Panc1 (cell line): ENCODE measurements around the gene RAB15. TPM values are rescaled to one million over a fixed set of nuclear protein-coding genes. Genes with fewer than 3 reads are reported as not detected.

ENCODE experiments used
- ATAC-seq: fragments of 200-7000 bp; cut with Tn5 transposase; 2 replicates; pipeline ENCODE4 v1.9.1; 2020; ENCODE audit warnings: mild to moderate bottlenecking, moderate library complexity
- BruUV-seq: library from RNA; stranded (reverse); fragments of 400-500 nt; replicated peaks from 2 replicates; lab custom pipeline; 2021; lab: Mats Ljungman, UMichigan
- CTCF ChIA-PET: fragments of 300-600 bp; sonication (Branson Sonifier 250); formaldehyde crosslinking; loops from one replicate; lab custom pipeline; 2022; ENCODE audit warnings: antibody characterized with exemption; lab: Charles Lee
- POLR2A ChIA-PET: fragments of 300-600 bp; sonication (Branson Sonifier 250); formaldehyde crosslinking; loops from one replicate; lab custom pipeline; 2022; ENCODE audit warnings: antibody characterized with exemption; lab: Charles Lee
- DNase-seq: peaks from one replicate; pipeline ENCODE4 v3.0.0-alpha.2; 2010; ENCODE audit warnings: low read depth, low spot score
- H3K27ac ChIP-seq: 2 replicates; pipeline ENCODE4 v1.5.1; 2011; ENCODE audit warnings: mild to moderate bottlenecking, low read length, inconsistent platforms
- H3K27me3 ChIP-seq: fragments of 200-500 bp; sonication (Bioruptor generic); 2 replicates; pipeline ENCODE4 v1.6.0; 2014; ENCODE audit warnings: low read length, inconsistent platforms; ENCODE audit not compliant: control insufficient read depth, insufficient read depth
- H3K36me3 ChIP-seq: fragments of 200-500 bp; sonication (Bioruptor generic); 2 replicates; pipeline ENCODE4 v1.5.1; 2014; ENCODE audit warnings: inconsistent platforms, mild to moderate bottlenecking, low read length, moderate library complexity; ENCODE audit not compliant: control insufficient read depth, insufficient read depth
- H3K4me1 ChIP-seq: 2 replicates; pipeline ENCODE4 v1.5.1; 2011; ENCODE audit warnings: inconsistent platforms, mild to moderate bottlenecking, low read length, moderate library complexity; ENCODE audit not compliant: control insufficient read depth, insufficient read depth
- H3K4me3 ChIP-seq, 2 experiments: 2 replicates each; pipeline ENCODE4 v1.5.1; 2011 to 2012; ENCODE audit warnings: low read depth in 2 of 2, low read length in 2 of 2, mild to moderate bottlenecking in 2 of 2, inconsistent platforms in 1 of 2, moderate library complexity in 1 of 2
- H3K9me3 ChIP-seq: fragments of 200-500 bp; sonication (Bioruptor generic); 2 replicates; pipeline ENCODE4 v1.5.1; 2014; ENCODE audit warnings: low read depth, mild to moderate bottlenecking, inconsistent platforms, low read length, moderate library complexity; ENCODE audit not compliant: control insufficient read depth, insufficient read depth
- CTCF ChIP-seq: fragments of 450-650 bp; IDR thresholded peaks from 2 replicates; pipeline ENCODE4 v1.5.1; 2017; ENCODE audit warnings: mild to moderate bottlenecking
- POLR2AphosphoS5 ChIP-seq: IDR thresholded peaks from 2 replicates; pipeline ENCODE4 v1.6.1; 2012; ENCODE audit warnings: mild to moderate bottlenecking, low read depth, low read length, moderate library complexity
- REST ChIP-seq, 2 experiments: IDR thresholded peaks; 2 replicates each; pipeline ENCODE4 v1.6.1; 2011 to 2012; ENCODE audit warnings: low read depth in 2 of 2, control low read depth in 1 of 2, low read length in 1 of 2, mild to moderate bottlenecking in 1 of 2, moderate library complexity in 1 of 2; ENCODE audit not compliant: insufficient read depth in 1 of 2
- SIN3A ChIP-seq: IDR thresholded peaks from 2 replicates; pipeline ENCODE4 v1.6.1; 2012; ENCODE audit warnings: low read depth, mild to moderate bottlenecking, low read length, moderate library complexity, borderline replicate concordance; ENCODE audit not compliant: insufficient read depth
- TCF7L2 ChIP-seq: IDR thresholded peaks from 2 replicates; pipeline ENCODE4 v1.6.1; 2011; ENCODE audit warnings: mild to moderate bottlenecking, low read depth, low read length, inconsistent platforms
- in situ Hi-C: cut with HindIII; loops from 2 replicates; pipeline ENCODE4 v1.10.0; 2016; ENCODE audit warnings: low sequenced_read_pairs, low pct_unique_long_range_greater_than_20kb
- intact Hi-C: fragments of 100-400 bp; cut with micrococcal nuclease; formaldehyde crosslinking; loops from one replicate; pipeline ENCODE4 v1.10.0; 2022; ENCODE audit not compliant: unreplicated experiment
- total RNA-seq: library from RNA; stranded (reverse); gene quantifications from one replicate; pipeline ENCODE4 v1.2.1, GENCODE V29; 2021; ENCODE audit not compliant: unreplicated experiment

RAB15 gene
- total RNA-seq, 1 experiment from 2014 or later = 6.0 TPM

DNA sequence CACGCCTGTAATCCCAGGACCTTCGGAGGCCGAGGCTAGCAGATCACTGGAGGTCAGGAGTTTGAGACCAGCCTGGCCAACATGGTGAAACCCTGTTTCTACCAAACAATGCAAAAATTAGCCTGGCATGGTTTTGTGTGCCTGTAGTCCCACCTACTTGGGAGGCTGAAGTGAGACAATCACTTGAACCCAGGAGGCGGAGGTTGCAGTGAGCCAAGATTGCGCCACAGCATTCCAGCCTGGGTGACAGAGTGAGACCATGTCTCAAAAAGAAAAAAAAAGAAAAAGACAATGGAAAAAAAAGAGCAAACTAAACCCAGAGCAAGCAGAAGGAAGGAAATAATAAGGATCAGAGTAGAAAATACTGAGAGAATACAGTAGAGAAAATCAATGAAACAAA, 52.5 kb downstream of the RAB15 start:
- Histone ChIP-seq H3K27me3 (no peaks in the 10 kb centered on the region), H3K4me3 (no peak overlapping the region), H3K27ac (no peak overlapping the region), H3K4me1 (peaks cover 5% of the 10 kb centered on the region; the same call in 1 of the 2 replicates), H3K36me3 (peaks cover 12% of the 10 kb centered on the region), H3K9me3 (no peaks in the 10 kb centered on the region)
- intact Hi-C loops (no loop called here), in situ Hi-C loops (no loop called here)
- TF ChIP-seq POLR2AphosphoS5 = no peak
- no peak for TF ChIP-seq SIN3A
- TF ChIP-seq CTCF = no peak
- no peak for TF ChIP-seq TCF7L2
- TF ChIP-seq REST (IDR thresholded peaks at IDR 0.05; ENCODE audit: insufficient read depth in 1 of 2, low read depth in 2 of 2, low read length in 1 of 2) = no peak
- no TSS peak for BruUV-seq
- ATAC-seq (no peak), DNase-seq (no peak)
- ChIA-PET CTCF (no interaction called here), POLR2A (interaction anchor here (0.7 kb wide), 1 partner anchor 56 kb away, joined by 3 read pairs; no protein-coding TSS in a partner anchor)

- CTCF ChIA-PET = no interaction called here
- intact Hi-C loops = no loop called here
Observed at GRCh38 chr14:64919215-64919614, 52.9 kb downstream of the RAB15 start.

More at GRCh38 chr14:64919215-64919614, 52.9 kb downstream of the RAB15 start:
- H3K27me3 ChIP-seq = no peaks in the 10 kb centered on the region
- peaks cover 5% of the 10 kb centered on the region; the same call in 1 of the 2 replicates for H3K4me1 ChIP-seq
- no peak overlapping the region for H3K27ac ChIP-seq
- DNase-seq (no peak), ATAC-seq (no peak)
- peaks cover 9% of the 10 kb centered on the region for H3K36me3 ChIP-seq
- TF ChIP-seq TCF7L2 (no peak), REST (IDR thresholded peaks at IDR 0.05; ENCODE audit: insufficient read depth in 1 of 2, low read depth in 2 of 2, low read length in 1 of 2) (no peak), POLR2AphosphoS5 (no peak), SIN3A (no peak), CTCF (no peak)
- POLR2A ChIA-PET = interaction anchor here (0.7 kb wide), 1 partner anchor 56 kb away, joined by 3 read pairs; no protein-coding TSS in a partner anchor
- in situ Hi-C loops = no loop called here
- no peak overlapping the region for H3K4me3 ChIP-seq
- no TSS peak for BruUV-seq
- H3K9me3 ChIP-seq = no peaks in the 10 kb centered on the region
